ENCODE measurements around the gene ENOX2.

ENOX2 gene

GRCh38 chrX:130885508-130885907 is 17.5 kb downstream of the ENOX2 start:
- no peak for DNase-seq (ENCODE audit: extremely low read depth in 1 of 2, low read depth in 1 of 2)

GRCh38 chrX:130884627-130885026 is 18.4 kb downstream of the ENOX2 start:
- DNase-seq (ENCODE audit: extremely low read depth in 1 of 2, low read depth in 1 of 2): no peak

DNA sequence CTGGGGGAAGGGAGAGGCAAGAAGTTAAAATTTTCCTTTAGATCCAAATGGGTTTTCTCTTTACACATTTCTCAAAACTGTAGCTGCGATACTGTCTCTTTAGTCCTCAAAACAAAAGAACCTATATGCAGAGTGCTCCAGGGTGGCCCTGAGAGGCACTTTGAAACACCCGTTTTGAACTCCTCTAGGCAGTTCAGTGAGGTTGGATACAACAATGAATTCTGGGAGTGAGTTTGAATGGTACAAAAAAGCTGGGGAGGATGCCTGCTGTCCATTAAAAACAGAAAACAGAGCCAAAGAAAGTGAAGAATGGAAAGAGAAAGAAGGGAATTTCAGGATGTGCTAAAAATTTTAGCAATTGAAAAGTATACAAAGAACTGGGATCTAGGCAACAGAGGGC is 23.1 kb downstream of the ENOX2 start:
- no peak for DNase-seq (ENCODE audit: extremely low read depth in 1 of 2, low read depth in 1 of 2)

- DNase-seq (ENCODE audit: extremely low read depth in 1 of 2, low read depth in 1 of 2): no peak
Observed at GRCh38 chrX:130878350-130879341, 24.4 kb downstream of the ENOX2 start.

- DNase-seq (ENCODE audit: extremely low read depth in 1 of 2, low read depth in 1 of 2): no peak
Observed at GRCh38 chrX:130877892-130878341, 25.1 kb downstream of the ENOX2 start.

DNA sequence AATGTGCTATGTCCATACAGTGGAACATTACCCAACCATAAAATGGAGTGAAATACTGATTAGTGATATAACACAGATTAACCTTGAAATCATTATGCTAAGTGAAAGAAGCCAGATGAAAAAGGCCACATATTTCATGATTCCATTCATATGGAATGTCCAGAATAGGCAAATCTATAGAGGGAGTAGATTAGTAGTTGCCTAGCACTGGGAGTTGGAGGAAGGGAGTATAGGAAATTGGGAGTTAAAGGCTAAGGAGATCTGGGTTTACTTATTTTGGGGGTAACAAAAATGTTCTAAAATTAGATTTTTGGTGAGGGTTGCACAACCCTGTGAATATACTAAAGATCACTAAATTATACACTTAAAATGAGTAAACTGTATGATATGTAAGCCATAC is 26.8 kb downstream of the ENOX2 start:
- no peak for DNase-seq (ENCODE audit: extremely low read depth in 1 of 2, low read depth in 1 of 2)

DNA sequence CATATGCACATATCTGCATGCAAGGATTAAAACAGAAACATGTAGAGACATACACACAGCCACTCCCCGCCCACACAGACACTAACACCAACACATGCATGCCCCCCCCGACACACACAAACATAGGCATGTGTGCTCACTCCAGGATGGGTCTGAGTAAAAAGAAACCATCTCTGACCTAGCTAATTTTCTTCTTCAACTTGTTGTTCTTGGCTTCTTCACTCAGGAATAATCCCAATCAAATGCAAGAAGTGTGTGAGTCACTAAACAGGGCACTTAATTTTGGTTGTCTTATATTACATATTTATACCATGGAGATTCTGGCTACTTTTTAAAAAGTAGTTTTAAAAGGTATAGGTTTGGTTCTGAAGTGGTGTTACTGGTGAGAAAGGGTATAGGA is 28.3 kb downstream of the ENOX2 start:
- DNase-seq (ENCODE audit: extremely low read depth in 1 of 2, low read depth in 1 of 2): no peak

DNA sequence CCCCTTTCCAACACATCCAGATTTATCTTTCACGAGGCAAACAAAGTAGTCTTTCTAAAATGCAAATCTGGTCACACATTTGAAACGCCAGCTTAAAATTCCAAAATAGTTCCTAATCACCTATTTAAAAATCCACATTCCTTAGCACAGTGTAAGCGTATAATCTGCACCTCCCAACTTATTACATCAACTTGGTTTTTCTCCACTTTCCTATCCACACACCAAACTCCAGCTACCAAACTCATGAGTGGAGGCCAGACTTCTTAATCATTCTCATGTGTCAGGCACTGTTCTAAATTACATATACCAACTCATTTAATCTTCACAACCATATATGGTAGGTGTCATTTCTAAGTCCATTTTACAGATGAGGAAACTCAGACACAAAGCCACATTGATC is 33.8 kb downstream of the ENOX2 start:
- DNase-seq (ENCODE audit: extremely low read depth in 1 of 2, low read depth in 1 of 2): no peak

DNA sequence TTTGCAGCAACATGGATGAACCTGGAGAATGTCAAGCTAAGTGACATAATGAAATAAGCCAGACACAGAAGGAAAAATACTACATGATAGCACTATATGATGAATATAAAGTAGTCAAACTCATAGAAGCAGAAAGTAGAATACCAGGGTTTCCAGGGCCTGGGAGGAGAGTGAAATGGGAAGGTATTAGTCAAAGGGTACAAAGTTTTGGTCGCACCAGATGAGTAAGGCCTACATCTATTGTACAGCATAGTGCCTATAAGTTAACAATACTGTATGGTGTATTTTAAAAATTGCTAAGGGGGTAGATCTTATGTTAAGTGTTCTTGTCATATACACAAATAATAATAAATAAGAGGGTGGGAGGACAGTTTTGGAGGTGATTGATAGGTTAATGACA is 41.5 kb downstream of the ENOX2 start:
- DNase-seq (ENCODE audit: extremely low read depth in 1 of 2, low read depth in 1 of 2): no peak

DNA sequence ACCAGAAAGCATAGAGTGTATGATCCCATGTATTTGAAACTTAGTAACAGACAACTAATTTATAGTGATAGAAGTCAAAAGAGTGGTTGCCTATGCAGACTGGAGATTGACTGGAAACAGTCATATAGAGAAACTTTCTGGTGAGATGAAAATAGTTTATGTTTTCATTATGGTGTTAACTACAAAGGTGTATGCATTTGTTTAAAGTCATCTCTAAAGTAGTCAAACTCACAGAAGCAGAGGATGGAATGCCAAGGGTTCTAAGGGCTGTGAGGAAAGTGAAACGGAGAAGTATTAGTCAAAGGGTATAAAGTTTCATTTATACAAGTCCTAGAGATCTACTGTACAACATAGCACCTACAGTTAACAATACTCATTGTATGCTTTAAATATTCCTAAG is 45.8 kb downstream of the ENOX2 start:
- no peak for DNase-seq (ENCODE audit: extremely low read depth in 1 of 2, low read depth in 1 of 2)

GRCh38 chrX:130851569-130851968 is 51.4 kb downstream of the ENOX2 start:
- DNase-seq (ENCODE audit: extremely low read depth in 1 of 2, low read depth in 1 of 2): no peak

DNA sequence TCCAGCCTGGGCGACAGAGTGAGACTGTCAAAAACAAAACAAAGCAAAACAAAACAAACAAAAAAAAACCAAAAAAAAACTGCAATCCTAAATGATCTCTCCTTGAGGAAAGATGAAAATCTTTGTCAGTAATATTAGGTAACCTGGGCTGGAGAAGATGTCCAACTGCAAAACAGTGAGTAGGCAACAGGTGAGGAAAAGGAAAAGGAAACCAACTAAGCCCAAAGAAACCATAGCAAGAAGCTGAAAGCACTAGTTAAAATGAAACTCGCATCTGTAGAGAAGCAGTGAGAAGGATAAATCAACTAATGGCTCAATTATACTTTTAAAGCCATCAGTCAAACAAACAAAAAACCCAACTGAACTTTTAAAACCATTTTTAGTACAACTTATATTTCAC is 54.2 kb downstream of the ENOX2 start:
- DNase-seq (ENCODE audit: extremely low read depth in 1 of 2, low read depth in 1 of 2): no peak

GRCh38 chrX:130846746-130847145 is 56.3 kb downstream of the ENOX2 start:
- DNase-seq (ENCODE audit: extremely low read depth in 1 of 2, low read depth in 1 of 2): no peak

DNA sequence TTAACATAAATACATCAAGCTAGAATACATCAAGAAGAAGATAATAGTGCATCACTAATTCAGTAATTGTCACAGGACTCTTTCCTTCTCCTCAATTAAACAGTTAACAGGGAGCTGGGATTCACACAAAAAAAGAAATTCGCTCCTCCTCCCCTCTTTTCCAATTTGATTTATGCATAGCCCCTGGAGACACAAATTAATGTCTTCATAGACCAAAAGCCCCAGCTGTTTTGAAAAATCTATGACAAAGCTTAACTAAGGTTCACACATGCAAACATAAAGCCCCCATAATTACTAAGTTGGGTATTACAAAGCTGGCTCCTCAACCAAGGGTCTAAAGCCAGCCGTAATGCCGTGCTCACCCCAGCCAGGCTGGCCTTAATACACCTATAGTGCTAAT is 61.2 kb downstream of the ENOX2 start:
- no peak for DNase-seq (ENCODE audit: extremely low read depth in 1 of 2, low read depth in 1 of 2)

- no peak for DNase-seq (ENCODE audit: extremely low read depth in 1 of 2, low read depth in 1 of 2)
Observed at GRCh38 chrX:130840345-130840744, 62.7 kb downstream of the ENOX2 start.

DNA sequence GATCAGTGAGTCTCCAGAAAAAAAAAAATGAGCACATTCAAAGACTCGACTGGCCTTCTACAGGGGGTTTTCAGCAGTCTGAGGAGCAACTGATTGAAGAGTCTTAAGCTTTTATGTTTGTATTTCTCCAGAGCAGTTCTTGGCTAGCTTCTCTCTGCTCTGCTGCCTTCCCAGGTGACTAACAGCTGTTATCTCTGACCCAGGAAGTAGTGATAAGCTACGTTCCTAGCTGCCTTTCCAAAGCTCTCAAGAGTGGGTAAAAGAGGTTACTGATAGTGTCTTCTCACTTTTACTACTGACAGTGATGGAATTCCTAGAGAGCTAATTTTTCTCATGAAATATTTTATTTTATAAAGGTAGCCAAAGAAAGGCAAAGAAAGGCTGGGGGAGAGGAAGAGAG is 66.6 kb downstream of the ENOX2 start:
- no peak for DNase-seq (ENCODE audit: extremely low read depth in 1 of 2, low read depth in 1 of 2)

DNA sequence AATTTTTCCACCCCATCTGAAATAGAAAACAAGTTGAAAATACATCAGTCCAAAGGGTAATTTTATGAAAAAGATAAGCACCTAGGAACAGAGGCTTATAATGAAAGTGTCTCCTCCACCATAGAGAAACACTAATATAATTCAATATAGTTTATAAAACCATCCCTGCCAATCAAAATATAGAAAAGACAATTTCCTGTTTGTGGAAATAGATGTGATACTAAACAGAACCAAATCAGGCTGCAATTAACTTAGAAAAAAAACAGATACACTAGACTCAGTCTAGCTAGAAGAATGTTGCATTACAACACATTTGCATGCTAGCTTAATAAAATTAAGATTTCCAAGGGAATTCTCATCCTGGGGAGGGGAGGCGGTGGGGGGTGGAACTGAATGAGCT is 68.2 kb downstream of the ENOX2 start:
- no peak for DNase-seq (ENCODE audit: extremely low read depth in 1 of 2, low read depth in 1 of 2)

- no peak for DNase-seq (ENCODE audit: extremely low read depth in 1 of 2, low read depth in 1 of 2)
Observed at GRCh38 chrX:130834149-130834548, 68.9 kb downstream of the ENOX2 start.

- DNase-seq (ENCODE audit: extremely low read depth in 1 of 2, low read depth in 1 of 2): no peak
Observed at GRCh38 chrX:130831347-130831722, 71.7 kb downstream of the ENOX2 start.

DNA sequence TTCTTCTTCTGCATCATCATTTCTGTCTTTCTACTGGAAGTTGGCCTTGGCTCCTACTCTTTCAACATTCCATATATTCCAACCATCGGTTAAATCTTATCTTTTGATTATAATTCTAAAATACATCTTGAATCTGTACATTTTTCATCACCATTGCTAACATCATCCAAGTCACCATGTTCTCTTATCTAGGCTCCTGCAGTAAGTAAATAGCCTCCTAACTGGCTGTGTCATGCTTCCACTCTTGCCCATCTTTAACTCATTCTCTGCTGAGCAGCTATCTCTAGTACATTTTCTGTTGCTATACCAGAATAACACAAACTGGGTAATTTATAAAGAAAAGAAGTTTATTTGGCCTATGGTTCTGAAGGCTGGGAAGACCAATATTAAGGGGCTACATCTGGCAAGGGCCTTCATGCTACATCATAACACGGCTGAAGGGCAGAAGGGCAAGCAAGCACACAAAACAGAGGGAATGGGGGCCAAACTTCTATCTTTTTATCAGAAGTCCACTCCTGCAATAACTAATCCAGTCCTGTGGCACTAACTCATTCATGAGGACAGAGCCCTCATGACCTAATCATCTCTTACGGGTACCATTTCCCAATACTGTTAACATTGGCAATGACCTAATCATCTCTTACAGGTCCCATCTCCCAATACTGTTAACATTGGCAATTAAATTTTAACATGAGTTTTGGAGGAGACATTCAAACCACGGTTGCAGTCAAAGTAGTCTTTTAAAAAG is 72.2 kb downstream of the ENOX2 start:
- DNase-seq (ENCODE audit: extremely low read depth in 1 of 2, low read depth in 1 of 2): no peak

DNA sequence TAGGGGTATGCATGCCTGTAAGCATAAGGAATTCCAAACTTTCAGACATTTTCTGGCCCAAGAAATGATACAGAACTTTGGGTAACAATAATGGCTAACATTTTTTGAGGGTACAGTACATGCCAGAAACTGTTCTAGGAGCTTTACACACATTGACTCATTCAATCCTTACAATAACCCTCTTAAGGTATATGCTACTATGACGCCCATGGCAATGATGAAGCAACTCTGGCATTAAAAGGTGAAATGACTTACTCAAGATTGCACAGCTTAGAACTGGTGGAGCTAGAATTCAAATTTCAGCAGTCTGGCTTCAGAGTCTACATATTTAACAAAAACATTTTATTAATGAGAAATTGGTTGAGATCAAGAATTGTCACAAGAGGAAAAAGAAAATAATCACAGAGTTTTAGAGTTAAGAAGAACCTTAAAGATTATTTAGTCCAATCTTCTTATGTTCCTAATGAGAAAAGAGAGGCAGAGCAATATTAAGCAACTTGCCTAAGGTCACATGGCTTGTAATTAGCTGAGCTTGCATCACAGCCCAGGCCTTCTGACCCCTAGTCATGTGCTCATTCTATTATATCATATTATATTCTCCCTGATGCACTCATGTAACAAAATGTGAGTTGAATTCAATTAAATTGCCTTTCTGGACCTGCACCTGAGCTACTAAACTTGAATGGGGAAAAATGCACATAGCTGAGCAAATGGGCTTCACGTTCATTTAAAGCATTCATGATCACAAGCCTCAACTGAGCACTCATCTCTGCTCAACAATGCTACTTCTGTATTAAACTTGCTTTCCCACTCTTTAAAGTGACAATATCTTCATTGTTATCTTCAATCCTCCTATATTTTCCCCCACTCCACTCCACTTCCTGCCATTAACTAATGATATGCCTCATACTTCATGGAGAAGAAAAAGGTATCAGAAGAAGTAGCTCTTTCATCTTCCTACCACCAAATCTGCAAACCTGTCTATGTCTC is 73.2 kb downstream of the ENOX2 start:
- no peak for DNase-seq (ENCODE audit: extremely low read depth in 1 of 2, low read depth in 1 of 2)
